Hematopoietic multipotent progenitor cell treated with erythropoietin and hydrocortisone succinate and interleukin-3 and kit ligand, for 6 days (in vitro differentiated cells): Measurements from ENCODE around the gene CHRND.

Experiments used
- DNase-seq: peaks from one replicate; pipeline ENCODE4 v3.0.0-alpha.2; 2015

Gene CHRND

GRCh38 chr2:232525791-232526371 lies at the start of gene CHRND:
Gene CHRND, plus strand, starts transcription at chr2:232526160. Its CDS starts 56 bp downstream, at chr2:232526216.
- no peak for DNase-seq

GRCh38 chr2:232476791-232477190 lies 49.2 kb upstream of the CHRND start:
- DNase-seq, result no peak

GRCh38 chr2:232477751-232478510 lies 48.0 kb upstream of the CHRND start:
- DNase-seq, result no peak

- DNase-seq, result no peak
Observed at GRCh38 chr2:232478571-232479340, 47.2 kb upstream of the CHRND start.

GRCh38 chr2:232479341-232480200 lies 46.4 kb upstream of the CHRND start:
- no peak for DNase-seq

- DNase-seq, result no peak
Observed at GRCh38 chr2:232480201-232481190, 45.5 kb upstream of the CHRND start.

GRCh38 chr2:232481322-232482140 lies 44.4 kb upstream of the CHRND start:
- DNase-seq, result no peak

GRCh38 chr2:232482301-232483238 lies 43.4 kb upstream of the CHRND start:
- DNase-seq, result no peak

- no peak for DNase-seq
Observed at GRCh38 chr2:232483311-232483922, 42.5 kb upstream of the CHRND start.

GRCh38 chr2:232483923-232484627 lies 41.9 kb upstream of the CHRND start:
- DNase-seq, result no peak

GRCh38 chr2:232484628-232485347 lies 41.2 kb upstream of the CHRND start:
- no peak for DNase-seq

- DNase-seq, result no peak
Observed at GRCh38 chr2:232485348-232485756, 40.6 kb upstream of the CHRND start.

GRCh38 chr2:232485757-232486557 lies 40.0 kb upstream of the CHRND start:
- no peak for DNase-seq

GRCh38 chr2:232486558-232487384 lies 39.2 kb upstream of the CHRND start:
- DNase-seq, result no peak

GRCh38 chr2:232487385-232488096 lies 38.4 kb upstream of the CHRND start, which contains the start of gene ECEL1:
Gene ECEL1, minus strand, starts transcription at chr2:232487834. Its CDS starts 1,181 bp downstream, at chr2:232486653.
- no peak for DNase-seq
